Activated CD4-positive, alpha-beta T cell treated with anti-CD3 and anti-CD28 coated beads for 36 hours (primary cell): Measurements from ENCODE around the gene ADGRA3. TPM values are rescaled to one million over a fixed set of nuclear protein-coding genes. Genes with fewer than 3 reads are reported as not detected.

Experiments
- ATAC-seq: fragments of 200-7000 bp; cut with Tn5 transposase; one replicate; pipeline ENCODE4 v1.10.0; 2021; ENCODE audit warnings: mild to moderate bottlenecking, moderate library complexity
- CTCF ChIA-PET: fragments of 350-600 bp; sonication (Branson Sonifier 250); formaldehyde crosslinking; loops from one replicate; lab custom pipeline; 2021; ENCODE audit warnings: antibody characterized with exemption; lab: Charles Lee
- POLR2A ChIA-PET: fragments of 350-600 bp; sonication (Branson Sonifier 250); formaldehyde crosslinking; loops from one replicate; lab custom pipeline; 2021; ENCODE audit warnings: antibody characterized with exemption, inconsistent platforms; lab: Charles Lee
- DNase-seq: peaks from one replicate; pipeline ENCODE4 v3.0.0-alpha.2; 2020
- H3K27ac Mint-ChIP-seq: one replicate; pipeline ENCODE4 v1.8.0; 2021; ENCODE audit warnings: mixed read lengths
- H3K27me3 Mint-ChIP-seq: one replicate; pipeline ENCODE4 v1.8.0; 2021; ENCODE audit warnings: mixed read lengths
- H3K36me3 Mint-ChIP-seq: one replicate; pipeline ENCODE4 v1.8.0; 2021; ENCODE audit warnings: low read depth, mixed read lengths
- H3K4me1 Mint-ChIP-seq: one replicate; pipeline ENCODE4 v1.8.0; 2021; ENCODE audit warnings: mixed read lengths
- H3K4me3 Mint-ChIP-seq: one replicate; pipeline ENCODE4 v1.8.0; 2021; ENCODE audit warnings: mild to moderate bottlenecking, moderate library complexity, mixed read lengths
- H3K9me3 Mint-ChIP-seq: one replicate; pipeline ENCODE4 v1.8.0; 2021; ENCODE audit warnings: low read depth, mixed read lengths
- intact Hi-C, 2 experiments: fragments of 100-400 bp; cut with DNase I in 1 of 2; cut with micrococcal nuclease in 1 of 2; formaldehyde crosslinking; loops; one replicate each; pipeline versions ENCODE4 v1.14.2 to v1.15.1; 2022 to 2024; cut with DNase I, micrococcal nuclease
- total RNA-seq, 2 experiments: library from RNA; stranded (reverse); gene quantifications; one replicate each; pipeline ENCODE4 v1.2.3, GENCODE V29; 2021

The ADGRA3 gene
- total RNA-seq, 2 experiments from 2014 or later: 10.8 to 15.2 TPM

- Mint-ChIP-seq H3K27me3 (no peaks in the 10 kb centered on the region), H3K4me1 (no peaks in the 10 kb centered on the region), H3K27ac (no peak overlapping the region), H3K36me3 (peaks cover 7% of the 10 kb centered on the region), H3K9me3 (peaks cover 6% of the 10 kb centered on the region), H3K4me3 (no peak overlapping the region)
- intact Hi-C loops: no loop called here
- DNase-seq: no peak
- no peak for ATAC-seq
- ChIA-PET CTCF (no interaction called here), POLR2A (no interaction called here)
Measured at GRCh38 chr4:22491939-22492338, 23.9 kb downstream of the ADGRA3 start.

GRCh38 chr4:22490718-22491315 is 25.0 kb downstream of the ADGRA3 start:
- DNase-seq: no peak
- H3K9me3 Mint-ChIP-seq: peaks cover 3% of the 10 kb centered on the region
- CTCF ChIA-PET: interaction anchor here (1.0 kb wide), 1 partner anchor 19 kb away, joined by 3 read pairs; no protein-coding TSS in a partner anchor
- H3K27ac Mint-ChIP-seq: no peak overlapping the region
- intact Hi-C loops: no loop called here
- POLR2A ChIA-PET: interaction anchor here (0.7 kb wide), 1 partner anchor 827 kb away, joined by 3 read pairs; no protein-coding TSS in a partner anchor
- H3K4me3 Mint-ChIP-seq: no peak overlapping the region
- H3K27me3 Mint-ChIP-seq: no peaks in the 10 kb centered on the region
- H3K36me3 Mint-ChIP-seq: peaks cover 7% of the 10 kb centered on the region
- no peak for ATAC-seq
- H3K4me1 Mint-ChIP-seq: no peaks in the 10 kb centered on the region

GRCh38 chr4:22488106-22488505 is 27.8 kb downstream of the ADGRA3 start:
- Mint-ChIP-seq H3K4me1 (peaks cover 20% of the 10 kb centered on the region), H3K36me3 (peaks cover 5% of the 10 kb centered on the region)
- POLR2A ChIA-PET: no interaction called here

GRCh38 chr4:22487328-22487727 is 28.5 kb downstream of the ADGRA3 start:
- H3K9me3 Mint-ChIP-seq: no peaks in the 10 kb centered on the region
- ATAC-seq: no peak
- no peak overlapping the region for H3K4me3 Mint-ChIP-seq

More at GRCh38 chr4:22488106-22488505, 27.8 kb downstream of the ADGRA3 start:
- CTCF ChIA-PET: interaction anchor here (0.6 kb wide), 2 partner anchors 51 to 157 kb away, joined by 3 read pairs; no protein-coding TSS in a partner anchor
- Mint-ChIP-seq H3K4me3 (no peak overlapping the region), H3K9me3 (no peaks in the 10 kb centered on the region), H3K27me3 (no peaks in the 10 kb centered on the region), H3K27ac (no peak overlapping the region)
- intact Hi-C loops: no loop called here
- ATAC-seq (no peak), DNase-seq (no peak)

GRCh38 chr4:22486276-22486675 is 29.6 kb downstream of the ADGRA3 start:
- DNase-seq: no peak
- intact Hi-C loops: no loop called here
- H3K4me1 Mint-ChIP-seq: peaks cover 21% of the 10 kb centered on the region
- no peaks in the 10 kb centered on the region for H3K9me3 Mint-ChIP-seq
- H3K4me3 Mint-ChIP-seq: no peak overlapping the region
- no peak overlapping the region for H3K27ac Mint-ChIP-seq
- H3K36me3 Mint-ChIP-seq: peaks cover 5% of the 10 kb centered on the region
- ChIA-PET CTCF (interaction anchor here (1.6 kb wide), 1 partner anchor 76 kb away, joined by 3 read pairs; no protein-coding TSS in a partner anchor), POLR2A (no interaction called here)
- H3K27me3 Mint-ChIP-seq: no peaks in the 10 kb centered on the region
- ATAC-seq: no peak

More at GRCh38 chr4:22487328-22487727, 28.5 kb downstream of the ADGRA3 start:
- intact Hi-C loops: no loop called here
- Mint-ChIP-seq H3K4me1 (peaks cover 21% of the 10 kb centered on the region), H3K36me3 (peaks cover 5% of the 10 kb centered on the region), H3K27me3 (no peaks in the 10 kb centered on the region), H3K27ac (no peak overlapping the region)
- no peak for DNase-seq
- POLR2A ChIA-PET: no interaction called here
- CTCF ChIA-PET: interaction anchor here (1.6 kb wide), 1 partner anchor 77 kb away, joined by 3 read pairs; no protein-coding TSS in a partner anchor

GRCh38 chr4:22485737-22486136 is 30.1 kb downstream of the ADGRA3 start:
- CTCF ChIA-PET: no interaction called here
- H3K27ac Mint-ChIP-seq: no peak overlapping the region
- ATAC-seq: no peak
- intact Hi-C loops: no loop called here
- H3K4me3 Mint-ChIP-seq: no peak overlapping the region
- H3K27me3 Mint-ChIP-seq: no peaks in the 10 kb centered on the region
- DNase-seq: no peak
- POLR2A ChIA-PET: no interaction called here
- H3K36me3 Mint-ChIP-seq: peaks cover 5% of the 10 kb centered on the region
- H3K9me3 Mint-ChIP-seq: no peaks in the 10 kb centered on the region
- H3K4me1 Mint-ChIP-seq: peaks cover 26% of the 10 kb centered on the region

GRCh38 chr4:22483551-22483981 is 32.3 kb downstream of the ADGRA3 start:
- H3K36me3 Mint-ChIP-seq: peaks cover 5% of the 10 kb centered on the region
- no peak overlapping the region for H3K27ac Mint-ChIP-seq
- peaks cover 27% of the 10 kb centered on the region for H3K4me1 Mint-ChIP-seq
- no peak for ATAC-seq
- no peak for DNase-seq
- intact Hi-C loops: no loop called here
- no peaks in the 10 kb centered on the region for H3K9me3 Mint-ChIP-seq
- no peaks in the 10 kb centered on the region for H3K27me3 Mint-ChIP-seq
- POLR2A ChIA-PET: no interaction called here
- H3K4me3 Mint-ChIP-seq: no peak overlapping the region
- CTCF ChIA-PET: no interaction called here

GRCh38 chr4:22482250-22483127 is 33.4 kb downstream of the ADGRA3 start:
- Mint-ChIP-seq H3K9me3 (no peaks in the 10 kb centered on the region), H3K36me3 (peaks cover 5% of the 10 kb centered on the region), H3K4me3 (no peak overlapping the region), H3K27me3 (no peaks in the 10 kb centered on the region), H3K27ac (no peak overlapping the region), H3K4me1 (peaks cover 29% of the 10 kb centered on the region)
- no peak for DNase-seq
- ATAC-seq: no peak
- CTCF ChIA-PET: no interaction called here
- POLR2A ChIA-PET: no interaction called here
- intact Hi-C loops: no loop called here

- intact Hi-C loops: no loop called here
- no peak overlapping the region for H3K4me3 Mint-ChIP-seq
- ATAC-seq: no peak
- no peak for DNase-seq
- H3K27ac Mint-ChIP-seq: no peak overlapping the region
- peaks cover 5% of the 10 kb centered on the region for H3K36me3 Mint-ChIP-seq
- no peaks in the 10 kb centered on the region for H3K27me3 Mint-ChIP-seq
- peaks cover 29% of the 10 kb centered on the region for H3K4me1 Mint-ChIP-seq
- POLR2A ChIA-PET: interaction anchor here (0.6 kb wide), 1 partner anchor 17 kb away, joined by 15 read pairs; no protein-coding TSS in a partner anchor
- no peaks in the 10 kb centered on the region for H3K9me3 Mint-ChIP-seq
- CTCF ChIA-PET: interaction anchor here (0.6 kb wide), 1 partner anchor 26 kb away, joined by 3 read pairs; no protein-coding TSS in a partner anchor
Measured at GRCh38 chr4:22480675-22481327, 35.1 kb downstream of the ADGRA3 start.

- intact Hi-C loops: no loop called here
Measured at GRCh38 chr4:22478426-22478825, 37.4 kb downstream of the ADGRA3 start.

GRCh38 chr4:22477813-22478182 is 38.1 kb downstream of the ADGRA3 start:
- ChIA-PET POLR2A (no interaction called here), CTCF (interaction anchor here (0.6 kb wide), 1 partner anchor 16 kb away, joined by 4 read pairs; no protein-coding TSS in a partner anchor)
- Mint-ChIP-seq H3K4me3 (no peak overlapping the region), H3K9me3 (no peaks in the 10 kb centered on the region), H3K4me1 (peaks cover 8% of the 10 kb centered on the region), H3K36me3 (peaks cover 5% of the 10 kb centered on the region), H3K27ac (no peak overlapping the region), H3K27me3 (no peaks in the 10 kb centered on the region)
- intact Hi-C loops: no loop called here
- no peak for DNase-seq
- no peak for ATAC-seq

More at GRCh38 chr4:22478426-22478825, 37.4 kb downstream of the ADGRA3 start:
- Mint-ChIP-seq H3K27ac (no peak overlapping the region), H3K9me3 (no peaks in the 10 kb centered on the region), H3K4me1 (peaks cover 11% of the 10 kb centered on the region), H3K36me3 (peaks cover 5% of the 10 kb centered on the region), H3K4me3 (no peak overlapping the region), H3K27me3 (no peaks in the 10 kb centered on the region)
- ChIA-PET POLR2A (no interaction called here), CTCF (no interaction called here)
- ATAC-seq (peak; percentile 33), DNase-seq (no peak)
